ENCODE data around the gene GBP7. TPM values are rescaled to one million over a fixed set of nuclear protein-coding genes. Genes with fewer than 3 reads are reported as not detected.
"Not testable (repeated sequence)": the region's sequence is repeated elsewhere in the genome, so short reads cannot be mapped to it uniquely, and the experiment has no call there.

The GBP7 gene
- total RNA-seq, 1 donor: not detected

GRCh38 chr1:89142160-89142559 lies 33.6 kb downstream of the GBP7 start:
- TF ChIP-seq CTCF (IDR thresholded peaks at IDR 0.05; ENCODE audit: insufficient read depth, low read length): no peak

GRCh38 chr1:89133747-89134146 lies 42.1 kb downstream of the GBP7 start:
- no peak for TF ChIP-seq CTCF (IDR thresholded peaks at IDR 0.05; ENCODE audit: insufficient read depth, low read length)
- no peak for DNase-seq (ENCODE audit: low read depth)
- H3K4me3 ChIP-seq (ENCODE audit: low read depth, low read length): no peak overlapping the region

More at GRCh38 chr1:89142160-89142559, 33.6 kb downstream of the GBP7 start:
- no peak for DNase-seq (ENCODE audit: low read depth)
- no peak overlapping the region for H3K4me3 ChIP-seq (ENCODE audit: low read depth, low read length)

GRCh38 chr1:89130716-89131115 lies 45.1 kb downstream of the GBP7 start:
- no peak for TF ChIP-seq CTCF (IDR thresholded peaks at IDR 0.05; ENCODE audit: insufficient read depth, low read length)
- peak; percentile 52 for DNase-seq (ENCODE audit: low read depth)

GRCh38 chr1:89129911-89130310 lies 45.9 kb downstream of the GBP7 start:
- H3K4me3 ChIP-seq (ENCODE audit: low read depth, low read length): no peak overlapping the region
- no peak for TF ChIP-seq CTCF (IDR thresholded peaks at IDR 0.05; ENCODE audit: insufficient read depth, low read length)
- DNase-seq (ENCODE audit: low read depth): no peak

More at GRCh38 chr1:89130716-89131115, 45.1 kb downstream of the GBP7 start:
- H3K4me3 ChIP-seq (ENCODE audit: low read depth, low read length): no peak overlapping the region

GRCh38 chr1:89128003-89128458 lies 47.8 kb downstream of the GBP7 start:
- not testable (repeated sequence) for H3K4me3 ChIP-seq (ENCODE audit: low read depth, low read length); DNase-seq (ENCODE audit: low read depth)

GRCh38 chr1:89126602-89127565 lies 48.9 kb downstream of the GBP7 start:
- DNase-seq (ENCODE audit: low read depth); H3K4me3 ChIP-seq (ENCODE audit: low read depth, low read length): not testable (repeated sequence)

- H3K4me3 ChIP-seq (ENCODE audit: low read depth, low read length): peak within 1 kb of the TSS; percentile 60
- TF ChIP-seq CTCF (IDR thresholded peaks at IDR 0.05; ENCODE audit: insufficient read depth, low read length): no peak
- peak; percentile 77 for DNase-seq (ENCODE audit: low read depth)
These were observed 49.8 kb downstream of the GBP7 start, which contains the start of gene GBP2 for GRCh38 chr1:89125913-89126580. Gene GBP2, minus strand, starts transcription at chr1:89126114. Its CDS starts 4,148 bp downstream, at chr1:89121966.

Data from fibroblast of the aortic adventitia (primary cell).